SK-N-SH treated with all-trans-retinoic acid at 6 μM for 48 hours (cell line): ENCODE data around the gene SRSF6.

Experiments
- ATAC-seq: fragments of 200-7000 bp; cut with Tn5 transposase; 3 replicates; pipeline ENCODE4 v1.9.1; 2020; ENCODE audit warnings: mild to moderate bottlenecking, moderate library complexity
- ARNTL ChIP-seq: fragments of 450-650 bp; formaldehyde crosslinking; IDR thresholded peaks from 2 replicates; pipeline ENCODE4 v1.5.0; 2020; ENCODE audit warnings: low read depth, mild to moderate bottlenecking, moderate library complexity, borderline replicate concordance
- BACH2 ChIP-seq: fragments of 250-450 bp; sonication (Bioruptor Pico); IDR thresholded peaks from 2 replicates; pipeline ENCODE4 v1.9.0; 2021; ENCODE audit warnings: mild to moderate bottlenecking, borderline replicate concordance
- CREB5 ChIP-seq: fragments of 250-450 bp; sonication (Bioruptor Pico); IDR thresholded peaks from 2 replicates; pipeline ENCODE4 v1.5.1; 2020; ENCODE audit warnings: low read depth, mild to moderate bottlenecking, moderate library complexity
- CSDC2 ChIP-seq: fragments of 250-450 bp; sonication (Bioruptor Pico); IDR thresholded peaks from 2 replicates; pipeline ENCODE4 v1.5.0; 2020; ENCODE audit warnings: mild to moderate bottlenecking, moderate library complexity
- ESRRG ChIP-seq: fragments of 250-450 bp; sonication (Bioruptor Pico); IDR thresholded peaks from 2 replicates; pipeline ENCODE4 v1.6.1; 2021; ENCODE audit warnings: mild to moderate bottlenecking
- GLIS3 ChIP-seq: fragments of 250-450 bp; sonication (Bioruptor Pico); IDR thresholded peaks from 2 replicates; pipeline ENCODE4 v1.5.0; 2020; ENCODE audit warnings: mild to moderate bottlenecking, moderate library complexity
- ISL1 ChIP-seq: fragments of 250-450 bp; sonication (Bioruptor Pico); IDR thresholded peaks from 2 replicates; pipeline ENCODE4 v2.1.2; 2022; ENCODE audit warnings: mild to moderate bottlenecking, moderate library complexity
- OSR1 ChIP-seq: fragments of 250-450 bp; sonication (Bioruptor Pico); IDR thresholded peaks from 2 replicates; pipeline ENCODE4 v1.8.0; 2022; ENCODE audit warnings: moderate library complexity, mild to moderate bottlenecking, inconsistent platforms
- PATZ1 ChIP-seq: fragments of 250-450 bp; sonication (Bioruptor Pico); IDR thresholded peaks from 2 replicates; pipeline ENCODE4 v1.8.0; 2020; ENCODE audit warnings: mild to moderate bottlenecking, moderate library complexity, borderline replicate concordance
- PPARA ChIP-seq: fragments of 250-450 bp; sonication (Bioruptor Pico); IDR thresholded peaks from 2 replicates; pipeline ENCODE4 v1.5.0; 2020; ENCODE audit warnings: mild to moderate bottlenecking, borderline replicate concordance
- SNAI2 ChIP-seq: fragments of 250-450 bp; sonication (Bioruptor Pico); IDR thresholded peaks from 2 replicates; pipeline ENCODE4 v1.5.0; 2020; ENCODE audit warnings: mild to moderate bottlenecking, moderate library complexity
- TCF4 ChIP-seq: fragments of 250-450 bp; sonication (Bioruptor Pico); IDR thresholded peaks from 2 replicates; pipeline ENCODE4 v1.8.0; 2021; ENCODE audit warnings: mild to moderate bottlenecking, moderate library complexity, borderline replicate concordance
- TOX ChIP-seq: fragments of 250-450 bp; sonication (Bioruptor Pico); IDR thresholded peaks from 2 replicates; pipeline ENCODE4 v1.8.0; 2021; ENCODE audit warnings: mild to moderate bottlenecking, moderate library complexity, borderline replicate concordance
- TSHZ2 ChIP-seq: fragments of 250-450 bp; sonication (Bioruptor Pico); IDR thresholded peaks from 2 replicates; pipeline ENCODE4 v1.5.0; 2020; ENCODE audit warnings: mild to moderate bottlenecking, moderate library complexity
- ZC3H10 ChIP-seq: fragments of 250-450 bp; sonication (Bioruptor Pico); IDR thresholded peaks from 2 replicates; pipeline ENCODE4 v1.5.1; 2021; ENCODE audit warnings: mild to moderate bottlenecking, moderate library complexity
- ZFP3 ChIP-seq: fragments of 250-450 bp; sonication (Bioruptor Pico); IDR thresholded peaks from 2 replicates; pipeline ENCODE4 v1.5.0; 2020; ENCODE audit warnings: mild to moderate bottlenecking, moderate library complexity
- ZFP30 ChIP-seq: fragments of 450-650 bp; formaldehyde crosslinking; IDR thresholded peaks from 2 replicates; pipeline ENCODE4 v1.5.0; 2022; ENCODE audit warnings: mild to moderate bottlenecking, moderate library complexity
- ZNF565 ChIP-seq: fragments of 450-650 bp; formaldehyde crosslinking; conservative IDR thresholded peaks from 2 replicates; pipeline ENCODE4 v1.5.0; 2020; ENCODE audit warnings: low read depth, mild to moderate bottlenecking, moderate library complexity
- ZNF70 ChIP-seq: fragments of 450-650 bp; formaldehyde crosslinking; IDR thresholded peaks from 2 replicates; pipeline ENCODE4 v1.5.0; 2020; ENCODE audit warnings: mild to moderate bottlenecking, moderate library complexity
- ZNF8 ChIP-seq: fragments of 450-650 bp; formaldehyde crosslinking; IDR thresholded peaks from 2 replicates; pipeline ENCODE4 v1.5.0; 2020; ENCODE audit warnings: mild to moderate bottlenecking, moderate library complexity

SRSF6 gene

GRCh38 chr20:43408848-43409576 is 48.7 kb upstream of the SRSF6 start:
- TF ChIP-seq SNAI2 (CRISPR knock-in tag) (no peak), ESRRG (no peak), ZNF8 (no peak), OSR1 (no peak), ZFP30 (CRISPR knock-in tag) (no peak), CSDC2 (CRISPR knock-in tag) (no peak), TCF4 (no peak)
- ATAC-seq: no peak

- TF ChIP-seq PATZ1 (CRISPR knock-in tag) (no peak), GLIS3 (CRISPR knock-in tag) (no peak), BACH2 (CRISPR knock-in tag) (no peak), ZNF565 (CRISPR knock-in tag) (no peak), SNAI2 (CRISPR knock-in tag) (no peak), CSDC2 (CRISPR knock-in tag) (no peak), TOX (CRISPR knock-in tag) (no peak), ZNF70 (no peak), ISL1 (CRISPR knock-in tag) (no peak), PPARA (CRISPR knock-in tag) (no peak), TSHZ2 (CRISPR knock-in tag) (no peak), ZFP3 (CRISPR knock-in tag) (no peak), ZC3H10 (no peak), ZFP30 (CRISPR knock-in tag) (no peak), ARNTL (CRISPR knock-in tag) (no peak), CREB5 (no peak), TCF4 (no peak)
- no peak for ATAC-seq
Observed at GRCh38 chr20:43409577-43409913, 48.2 kb upstream of the SRSF6 start.

GRCh38 chr20:43415661-43416430 is 41.9 kb upstream of the SRSF6 start:
- no peak for TF ChIP-seq CREB5
- no peak for TF ChIP-seq PATZ1 (CRISPR knock-in tag)
- TF ChIP-seq ZFP30 (CRISPR knock-in tag): no peak
- TF ChIP-seq OSR1: no peak
- no peak for TF ChIP-seq TCF4
- TF ChIP-seq BACH2 (CRISPR knock-in tag): no peak
- no peak for TF ChIP-seq PPARA (CRISPR knock-in tag)
- no peak for TF ChIP-seq ZNF565 (CRISPR knock-in tag)
- ATAC-seq: no peak
